ENCODE measurements around the gene EFR3B. TPM values are rescaled to one million over a fixed set of nuclear protein-coding genes. Genes with fewer than 3 reads are reported as not detected.

Gene EFR3B
- total RNA-seq, 2 donors from 2014 or later = 11.0 to 11.8 TPM

GRCh38 chr2:25000503-25001324 lies 41.2 kb upstream of the EFR3B start:
- peaks cover 7% of the 10 kb centered on the region for H3K27me3 Mint-ChIP-seq (ENCODE audit: insufficient read depth)
- DNase-seq = no peak
- no peaks in the 10 kb centered on the region for H3K36me3 Mint-ChIP-seq (ENCODE audit: low read depth)
- no peak overlapping the region for H3K27ac Mint-ChIP-seq
- Histone ChIP-seq H3K9me3 (ENCODE audit: control insufficient read depth, low read length) (no peaks in the 10 kb centered on the region), H3K36me3 (ENCODE audit: control insufficient read depth, insufficient read depth, low read length) (no peaks in the 10 kb centered on the region), H3K4me1 (ENCODE audit: control insufficient read depth, insufficient read depth, low read length) (no peaks in the 10 kb centered on the region), H3K27ac (ENCODE audit: low read depth, low read length) (no peak overlapping the region), H3K9ac (ENCODE audit: extremely low read depth, low read length, poor library complexity, severe bottlenecking) (no peak overlapping the region), H3K4me3 (ENCODE audit: low read length) (no peak overlapping the region), H3K27me3 (ENCODE audit: control insufficient read depth, insufficient read depth, low read length, poor library complexity, severe bottlenecking) (no peaks in the 10 kb centered on the region)
- 54 to 71% methylated on average over 4 to 6 of the region's 6 CpGs for WGBS, 2 experiments (ENCODE audit: insufficient coverage in 1 of 2, insufficient read length in 1 of 2)
- no peak overlapping the region for H3K4me3 Mint-ChIP-seq
- H3K9me3 Mint-ChIP-seq = no peaks in the 10 kb centered on the region
- peaks cover 6% of the 10 kb centered on the region for H3K4me1 Mint-ChIP-seq
- no peak for TF ChIP-seq CTCF (conservative IDR thresholded peaks at IDR 0.05)

- WGBS, 2 experiments (ENCODE audit: insufficient coverage in 1 of 2, insufficient read length in 1 of 2) = 91 to 95% methylated on average over 7 of the region's 7 CpGs
- H3K4me3 Mint-ChIP-seq = no peak overlapping the region
- no peak overlapping the region for H3K27ac ChIP-seq (ENCODE audit: low read depth, low read length)
- no peaks in the 10 kb centered on the region for H3K36me3 ChIP-seq (ENCODE audit: control insufficient read depth, insufficient read depth, low read length)
- H3K27me3 ChIP-seq (ENCODE audit: control insufficient read depth, insufficient read depth, low read length, poor library complexity, severe bottlenecking) = no peaks in the 10 kb centered on the region
- H3K4me1 ChIP-seq (ENCODE audit: control insufficient read depth, insufficient read depth, low read length) = no peaks in the 10 kb centered on the region
- no peak overlapping the region for H3K27ac Mint-ChIP-seq
- H3K9me3 Mint-ChIP-seq = no peaks in the 10 kb centered on the region
- no peaks in the 10 kb centered on the region for H3K9me3 ChIP-seq (ENCODE audit: control insufficient read depth, low read length)
- no peak overlapping the region for H3K4me3 ChIP-seq (ENCODE audit: low read length)
- H3K27me3 Mint-ChIP-seq (ENCODE audit: insufficient read depth) = peaks cover 7% of the 10 kb centered on the region
- DNase-seq = no peak
- no peak for TF ChIP-seq CTCF (conservative IDR thresholded peaks at IDR 0.05)
- H3K4me1 Mint-ChIP-seq = peaks cover 6% of the 10 kb centered on the region
- H3K9ac ChIP-seq (ENCODE audit: extremely low read depth, low read length, poor library complexity, severe bottlenecking) = no peak overlapping the region
- H3K36me3 Mint-ChIP-seq (ENCODE audit: low read depth) = no peaks in the 10 kb centered on the region
These were observed 40.6 kb upstream of the EFR3B start for GRCh38 chr2:25001325-25001637.

GRCh38 chr2:25002066-25002465 lies 39.8 kb upstream of the EFR3B start:
- Histone ChIP-seq H3K4me3 (ENCODE audit: low read length) (no peak overlapping the region), H3K9ac (ENCODE audit: extremely low read depth, low read length, poor library complexity, severe bottlenecking) (no peak overlapping the region), H3K27me3 (ENCODE audit: control insufficient read depth, insufficient read depth, low read length, poor library complexity, severe bottlenecking) (no peaks in the 10 kb centered on the region), H3K27ac (ENCODE audit: low read depth, low read length) (no peak overlapping the region), H3K36me3 (ENCODE audit: control insufficient read depth, insufficient read depth, low read length) (no peaks in the 10 kb centered on the region), H3K9me3 (ENCODE audit: control insufficient read depth, low read length) (no peaks in the 10 kb centered on the region), H3K4me1 (ENCODE audit: control insufficient read depth, insufficient read depth, low read length) (no peaks in the 10 kb centered on the region)
- Mint-ChIP-seq H3K36me3 (ENCODE audit: low read depth) (no peaks in the 10 kb centered on the region), H3K4me3 (no peak overlapping the region), H3K27ac (no peak overlapping the region), H3K9me3 (no peaks in the 10 kb centered on the region), H3K4me1 (no peaks in the 10 kb centered on the region), H3K27me3 (ENCODE audit: insufficient read depth) (peaks cover 7% of the 10 kb centered on the region)
- no peak for TF ChIP-seq CTCF (conservative IDR thresholded peaks at IDR 0.05)
- WGBS, 2 experiments (ENCODE audit: insufficient coverage in 1 of 2, insufficient read length in 1 of 2) = 71% methylated on average over 1 of the region's 1 CpG; no CpG with 5 or more reads in 1 of the 2 experiments
- DNase-seq = no peak

Measured in endodermal cell (in vitro differentiated cells).